GM12873 (cell line): Measurements from ENCODE around the gene MTF1.

ENCODE experiments used
- CTCF ChIP-seq: IDR thresholded peaks from 2 replicates; pipeline ENCODE4 v1.5.1; 2012; ENCODE audit warnings: low read depth, mild to moderate bottlenecking, moderate library complexity, low read length, control low read depth; ENCODE audit not compliant: insufficient read depth; ENCODE audit errors: missing control alignments

The MTF1 gene

GRCh38 chr1:37872692-37873091 lies 13.3 kb upstream of the MTF1 start:
- no peak for TF ChIP-seq CTCF

GRCh38 chr1:37868466-37868865 lies 9.1 kb upstream of the MTF1 start:
- TF ChIP-seq CTCF = no peak

GRCh38 chr1:37867784-37868183 lies 8.4 kb upstream of the MTF1 start:
- TF ChIP-seq CTCF = no peak

GRCh38 chr1:37866491-37866890 lies 7.1 kb upstream of the MTF1 start:
- TF ChIP-seq CTCF = no peak

GRCh38 chr1:37865348-37866120 lies 6.1 kb upstream of the MTF1 start:
- TF ChIP-seq CTCF = no peak

- no peak for TF ChIP-seq CTCF
Observed at GRCh38 chr1:37862330-37862729, 2.9 kb upstream of the MTF1 start.

GRCh38 chr1:37861151-37861550 lies 1.8 kb upstream of the MTF1 start:
- no peak for TF ChIP-seq CTCF
